PC-3 (cell line): ENCODE measurements around the gene PEX11G.

Source experiments
- CTCF ChIP-seq: fragments of 300-600 bp; sonication (generic); conservative IDR thresholded peaks from 2 replicates; pipeline ENCODE4 v1.5.1; 2017; ENCODE audit warnings: antibody characterized with exemption, low read depth, mild to moderate bottlenecking, low read length
- EZH2 ChIP-seq: fragments of 300-600 bp; sonication (generic); IDR thresholded peaks from one replicate; pipeline ENCODE4 v1.6.1; 2017; ENCODE audit warnings: antibody characterized with exemption, mild to moderate bottlenecking, low read length; ENCODE audit not compliant: unreplicated experiment

DNA sequence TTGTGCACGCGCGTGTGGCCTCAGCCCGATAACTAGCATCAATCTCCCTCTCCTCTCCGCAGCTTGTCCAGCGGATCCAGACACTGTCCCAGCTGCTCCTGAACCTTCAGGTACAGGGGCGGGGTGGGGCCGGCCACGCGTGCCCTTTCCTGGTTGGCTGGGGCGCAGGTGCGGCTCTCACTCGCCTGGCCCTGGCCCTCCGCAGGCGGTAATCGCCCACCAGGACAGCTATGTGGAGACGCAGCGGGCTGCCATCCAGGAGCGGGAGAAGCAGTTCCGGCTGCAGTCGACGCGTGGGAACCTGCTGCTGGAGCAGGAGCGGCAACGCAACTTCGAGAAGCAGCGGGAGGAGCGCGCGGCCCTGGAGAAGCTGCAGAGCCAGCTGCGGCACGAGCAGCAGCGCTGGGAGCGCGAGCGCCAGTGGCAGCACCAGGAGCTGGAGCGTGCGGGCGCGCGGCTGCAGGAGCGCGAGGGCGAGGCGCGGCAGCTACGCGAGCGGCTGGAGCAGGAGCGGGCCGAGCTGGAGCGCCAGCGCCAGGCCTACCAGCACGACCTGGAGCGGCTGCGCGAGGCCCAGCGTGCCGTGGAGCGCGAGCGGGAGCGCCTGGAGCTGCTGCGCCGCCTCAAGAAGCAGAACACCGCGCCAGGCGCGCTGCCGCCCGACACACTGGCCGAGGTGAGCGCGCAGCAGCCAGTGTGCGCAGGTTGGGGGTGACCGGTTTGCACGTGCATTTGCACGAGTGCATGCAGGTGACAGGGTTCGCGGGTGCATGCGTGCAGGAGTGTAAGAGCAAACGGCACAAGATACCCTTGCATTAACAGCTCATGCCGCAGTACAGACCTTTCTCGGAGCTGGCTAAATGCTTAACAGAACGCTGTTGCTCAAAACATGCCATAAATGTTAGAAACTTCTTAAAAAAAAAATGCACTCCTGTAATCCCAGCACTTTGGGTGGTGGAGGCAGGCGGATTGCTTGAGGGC, 21.5 kb downstream of the PEX11G start:
- no peak for TF ChIP-seq CTCF
- TF ChIP-seq EZH2, result no peak
